PC-9 (cell line): ENCODE results near the gene SFT2D3. TPM values are rescaled to one million over a fixed set of nuclear protein-coding genes. Genes with fewer than 3 reads are reported as not detected.

ENCODE experiments used
- BruUV-seq: library from RNA; stranded (reverse); fragments of 400-500 nt; replicated peaks from 2 replicates; lab custom pipeline; 2021; lab: Mats Ljungman, UMichigan
- CTCF ChIA-PET: fragments of 300-600 bp; sonication (Branson Sonifier 250); formaldehyde crosslinking; loops from one replicate; lab custom pipeline; 2022; ENCODE audit warnings: antibody characterized with exemption; lab: Charles Lee
- POLR2A ChIA-PET: fragments of 300-600 bp; sonication (Branson Sonifier 250); formaldehyde crosslinking; loops from one replicate; lab custom pipeline; 2022; ENCODE audit warnings: antibody characterized with exemption; ENCODE audit not compliant: unreplicated experiment; lab: Charles Lee
- DNase-seq, 2 experiments: peaks; one replicate each; pipeline versions ENCODE4 v3.0.0 to v3.0.0-alpha.2; 2015 to 2022; ENCODE audit warnings: mixed read lengths in 1 of 2
- H2AFZ ChIP-seq: fragments of 200-600 bp; sonication (generic); 2 replicates; pipeline ENCODE4 v1.8.1; 2017; ENCODE audit warnings: antibody characterized with exemption
- H3F3A ChIP-seq: fragments of 200-600 bp; sonication (generic); 2 replicates; pipeline ENCODE4 v1.8.1; 2017; ENCODE audit warnings: antibody characterized with exemption, mild to moderate bottlenecking, low read depth; ENCODE audit not compliant: insufficient read depth
- H3K27ac ChIP-seq: fragments of 200-600 bp; sonication (generic); 2 replicates; pipeline ENCODE4 v1.6.1; 2016; ENCODE audit warnings: mixed run types
- H3K27me3 ChIP-seq: fragments of 200-600 bp; sonication (generic); 2 replicates; pipeline ENCODE4 v1.6.1; 2016; ENCODE audit warnings: low read depth, mixed run types; ENCODE audit not compliant: insufficient read depth
- H3K36me3 ChIP-seq: fragments of 200-600 bp; sonication (generic); 2 replicates; pipeline ENCODE4 v1.6.1; 2016; ENCODE audit warnings: low read depth, mixed run types
- H3K4me1 ChIP-seq: fragments of 200-600 bp; sonication (generic); replicated peaks from 2 replicates; pipeline ENCODE4 v1.6.1; 2016; ENCODE audit warnings: mixed run types; ENCODE audit not compliant: insufficient read depth
- H3K4me2 ChIP-seq: fragments of 200-600 bp; sonication (generic); 2 replicates; pipeline ENCODE4 v1.6.1; 2017; ENCODE audit warnings: mixed run types
- H3K4me3 ChIP-seq: fragments of 200-600 bp; sonication (generic); 2 replicates; pipeline ENCODE4 v1.6.1; 2016; ENCODE audit warnings: mixed run types
- H3K79me2 ChIP-seq: fragments of 200-600 bp; sonication (generic); 2 replicates; pipeline ENCODE4 v1.6.1; 2017; ENCODE audit warnings: low read depth, mixed run types
- H3K9me2 ChIP-seq: fragments of 200-600 bp; sonication (generic); 2 replicates; pipeline ENCODE4 v1.8.1; 2017; ENCODE audit warnings: mild to moderate bottlenecking; ENCODE audit not compliant: insufficient read depth
- H3K9me3 ChIP-seq: fragments of 200-600 bp; sonication (generic); 2 replicates; pipeline ENCODE4 v1.8.1; 2016; ENCODE audit warnings: low read depth; ENCODE audit not compliant: insufficient read depth
- H4K20me1 ChIP-seq: fragments of 200-600 bp; sonication (generic); 2 replicates; pipeline ENCODE4 v1.8.1; 2017; ENCODE audit not compliant: insufficient read depth
- EZH2 ChIP-seq: fragments of 200-600 bp; sonication (generic); IDR thresholded peaks from 2 replicates; pipeline ENCODE4 v1.8.0; 2017; ENCODE audit warnings: antibody characterized with exemption, low read depth
- intact Hi-C: fragments of 100-400 bp; cut with micrococcal nuclease; formaldehyde crosslinking; loops from one replicate; pipeline ENCODE4 v1.10.0; 2022; ENCODE audit not compliant: unreplicated experiment
- total RNA-seq: library from RNA; stranded (reverse); gene quantifications from 2 replicates; pipeline ENCODE4 v1.2.3, GENCODE V29; 2021
- TF ChIP-seq, protein P1 (sequence below): fragments of 200-600 bp; sonication (generic); conservative IDR thresholded peaks from 2 replicates; pipeline ENCODE4 v1.6.1; 2017; ENCODE audit warnings: mixed run types, antibody characterized with exemption, mild to moderate bottlenecking, moderate library complexity

SFT2D3 gene
- total RNA-seq, 1 experiment from 2014 or later = 7.3 TPM

- peaks cover 86% of the 10 kb centered on the region for H3K27me3 ChIP-seq
- no peaks in the 10 kb centered on the region for H3F3A ChIP-seq
- TF ChIP-seq EZH2 = no peak
- TF ChIP-seq, protein P1, sequence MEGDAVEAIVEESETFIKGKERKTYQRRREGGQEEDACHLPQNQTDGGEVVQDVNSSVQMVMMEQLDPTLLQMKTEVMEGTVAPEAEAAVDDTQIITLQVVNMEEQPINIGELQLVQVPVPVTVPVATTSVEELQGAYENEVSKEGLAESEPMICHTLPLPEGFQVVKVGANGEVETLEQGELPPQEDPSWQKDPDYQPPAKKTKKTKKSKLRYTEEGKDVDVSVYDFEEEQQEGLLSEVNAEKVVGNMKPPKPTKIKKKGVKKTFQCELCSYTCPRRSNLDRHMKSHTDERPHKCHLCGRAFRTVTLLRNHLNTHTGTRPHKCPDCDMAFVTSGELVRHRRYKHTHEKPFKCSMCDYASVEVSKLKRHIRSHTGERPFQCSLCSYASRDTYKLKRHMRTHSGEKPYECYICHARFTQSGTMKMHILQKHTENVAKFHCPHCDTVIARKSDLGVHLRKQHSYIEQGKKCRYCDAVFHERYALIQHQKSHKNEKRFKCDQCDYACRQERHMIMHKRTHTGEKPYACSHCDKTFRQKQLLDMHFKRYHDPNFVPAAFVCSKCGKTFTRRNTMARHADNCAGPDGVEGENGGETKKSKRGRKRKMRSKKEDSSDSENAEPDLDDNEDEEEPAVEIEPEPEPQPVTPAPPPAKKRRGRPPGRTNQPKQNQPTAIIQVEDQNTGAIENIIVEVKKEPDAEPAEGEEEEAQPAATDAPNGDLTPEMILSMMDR = no peak
- H3K79me2 ChIP-seq = no peaks in the 10 kb centered on the region
- H3K27ac ChIP-seq = no peak overlapping the region
- no TSS peak for BruUV-seq
- no peaks in the 10 kb centered on the region for H3K9me2 ChIP-seq
- no peak overlapping the region for H3K4me3 ChIP-seq
- H2AFZ ChIP-seq = no peak overlapping the region
- intact Hi-C loops = no loop called here
- no peaks in the 10 kb centered on the region for H3K4me1 ChIP-seq
- CTCF ChIA-PET = no interaction called here
- H4K20me1 ChIP-seq = no peaks in the 10 kb centered on the region
- no peak for DNase-seq
- H3K9me3 ChIP-seq = no peaks in the 10 kb centered on the region
- H3K36me3 ChIP-seq = no peaks in the 10 kb centered on the region
- H3K4me2 ChIP-seq = no peak overlapping the region
- POLR2A ChIA-PET = no interaction called here
Measured at GRCh38 chr2:127670055-127670956, 31.0 kb upstream of the SFT2D3 start.

- Histone ChIP-seq H3K27me3 (peaks cover 87% of the 10 kb centered on the region), H3K27ac (no peak overlapping the region), H3K9me2 (no peaks in the 10 kb centered on the region), H3K4me3 (no peak overlapping the region), H3K4me1 (no peaks in the 10 kb centered on the region), H4K20me1 (no peaks in the 10 kb centered on the region), H2AFZ (no peak overlapping the region), H3F3A (no peaks in the 10 kb centered on the region; the same call in 1 of the 2 replicates), H3K36me3 (no peaks in the 10 kb centered on the region), H3K9me3 (no peaks in the 10 kb centered on the region), H3K79me2 (no peaks in the 10 kb centered on the region), H3K4me2 (no peak overlapping the region)
- POLR2A ChIA-PET = no interaction called here
- TF ChIP-seq EZH2 = no peak
- CTCF ChIA-PET = no interaction called here
- DNase-seq = no peak
- BruUV-seq = no TSS peak
- intact Hi-C loops = no loop called here
Measured at GRCh38 chr2:127670957-127671290, 30.4 kb upstream of the SFT2D3 start.

DNA sequence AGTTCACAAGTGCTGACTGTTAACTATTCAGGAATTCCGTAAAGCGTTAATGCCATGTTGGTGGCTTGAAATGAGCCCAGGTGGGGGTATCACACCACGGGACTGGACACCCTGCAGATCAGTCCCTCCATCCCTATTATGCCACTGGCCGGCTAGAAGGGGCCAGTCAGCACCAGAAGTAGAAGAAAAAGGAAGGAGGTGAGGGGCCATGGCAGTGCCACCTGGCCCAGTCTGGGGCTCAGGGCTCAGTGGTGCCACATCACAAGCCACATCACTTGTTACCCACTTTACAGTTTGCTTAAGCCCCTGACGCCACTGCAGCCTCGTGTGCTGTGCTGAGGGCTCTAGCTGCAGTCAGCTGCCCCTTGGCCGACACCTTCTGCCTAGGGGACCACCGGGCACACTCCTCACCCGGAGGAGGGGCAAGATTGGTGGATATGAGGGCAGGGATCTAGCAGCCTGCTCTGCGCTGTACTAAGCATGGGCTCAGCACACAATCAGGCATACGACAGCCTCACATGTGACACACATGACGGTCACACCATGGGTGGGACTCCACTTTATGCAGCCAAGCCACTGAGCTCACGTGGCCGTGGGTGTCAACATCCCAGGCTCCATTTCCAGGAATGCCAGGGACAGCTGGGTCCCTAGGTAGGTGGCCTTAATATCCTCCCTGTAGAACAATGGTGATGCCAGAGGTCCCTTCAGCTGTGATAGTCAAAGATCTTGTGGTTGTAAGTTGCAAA, 29.6 kb upstream of the SFT2D3 start:
- H3K9me2 ChIP-seq = no peaks in the 10 kb centered on the region
- no peaks in the 10 kb centered on the region for H3K79me2 ChIP-seq
- TF ChIP-seq EZH2 = no peak
- TF ChIP-seq, protein P1 = no peak
- intact Hi-C loops = loop anchor here (1.0 kb wide), 1 partner anchor 50 kb away; no protein-coding TSS in a partner anchor
- POLR2A ChIA-PET = no interaction called here
- no peak overlapping the region for H3K27ac ChIP-seq
- H3K36me3 ChIP-seq = no peaks in the 10 kb centered on the region
- no peak for DNase-seq
- no peaks in the 10 kb centered on the region for H3K9me3 ChIP-seq
- H3K4me1 ChIP-seq = no peaks in the 10 kb centered on the region
- CTCF ChIA-PET = interaction anchor here (0.8 kb wide), 1 partner anchor 24 kb away, joined by 3 read pairs; no protein-coding TSS in a partner anchor
- no peaks in the 10 kb centered on the region; the same call in 1 of the 2 replicates for H3F3A ChIP-seq
- no peaks in the 10 kb centered on the region for H4K20me1 ChIP-seq
- H3K4me3 ChIP-seq = no peak overlapping the region
- no peak overlapping the region for H3K4me2 ChIP-seq
- no peak overlapping the region for H2AFZ ChIP-seq
- peaks cover 87% of the 10 kb centered on the region for H3K27me3 ChIP-seq
- no TSS peak for BruUV-seq
